ENCODE data around the gene CALHM5. TPM values are rescaled to one million over a fixed set of nuclear protein-coding genes. Genes with fewer than 3 reads are reported as not detected.

The CALHM5 gene, protein sequence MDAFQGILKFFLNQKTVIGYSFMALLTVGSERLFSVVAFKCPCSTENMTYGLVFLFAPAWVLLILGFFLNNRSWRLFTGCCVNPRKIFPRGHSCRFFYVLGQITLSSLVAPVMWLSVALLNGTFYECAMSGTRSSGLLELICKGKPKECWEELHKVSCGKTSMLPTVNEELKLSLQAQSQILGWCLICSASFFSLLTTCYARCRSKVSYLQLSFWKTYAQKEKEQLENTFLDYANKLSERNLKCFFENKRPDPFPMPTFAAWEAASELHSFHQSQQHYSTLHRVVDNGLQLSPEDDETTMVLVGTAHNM
- under 0.01 TPM for polyA plus RNA-seq (2013)

DNA sequence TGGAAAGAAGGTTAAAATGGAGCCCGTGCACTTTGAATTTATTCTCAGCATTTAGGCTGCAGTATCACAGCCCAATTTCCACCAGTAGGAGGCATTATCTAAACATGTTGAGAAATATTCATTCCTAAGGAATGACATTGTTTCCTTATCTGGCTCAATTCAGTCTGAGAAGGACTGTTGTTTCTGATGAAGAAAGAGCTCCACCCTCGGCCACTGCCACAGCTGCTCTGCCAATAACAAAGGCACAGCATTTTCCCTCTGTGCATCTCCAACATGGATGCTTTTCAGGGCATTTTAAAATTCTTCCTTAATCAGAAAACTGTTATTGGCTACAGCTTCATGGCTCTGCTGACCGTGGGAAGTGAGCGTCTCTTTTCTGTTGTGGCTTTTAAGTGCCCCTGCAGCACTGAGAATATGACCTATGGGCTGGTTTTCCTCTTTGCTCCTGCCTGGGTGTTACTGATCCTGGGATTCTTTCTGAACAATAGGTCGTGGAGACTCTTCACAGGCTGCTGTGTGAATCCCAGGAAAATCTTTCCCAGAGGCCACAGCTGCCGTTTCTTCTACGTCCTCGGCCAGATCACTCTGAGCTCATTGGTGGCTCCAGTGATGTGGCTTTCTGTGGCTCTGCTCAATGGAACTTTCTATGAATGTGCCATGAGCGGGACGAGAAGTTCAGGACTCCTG, at the start of gene CALHM5:
TSS of gene CALHM5 (plus strand) at position 216 of the 687 bp plus-strand sequence. CDS start at position 274, 58 bp downstream.
- H3K27ac ChIP-seq (ENCODE audit: insufficient read depth in 1 of 2, low read depth in 1 of 2, low read length in 2 of 2, poor library complexity in 1 of 2, severe bottlenecking in 2 of 2) = no peak within 1 kb of the TSS
- POLR2A ChIA-PET = no interaction called here
- no peak within 1 kb of the TSS for H3K4me3 ChIP-seq (ENCODE audit: control insufficient read depth in 1 of 7, extremely low read depth in 1 of 7, insufficient read depth in 4 of 7, low read depth in 2 of 7, low read length in 6 of 7)
- CTCF ChIA-PET = interaction anchor here (0.6 to 3.2 kb wide), 8 partner anchors 15 to 68 kb away, joined by 3 to 10 read pairs (median 4); no protein-coding TSS in a partner anchor
- peaks cover 0 to 7% (median 0%) of the 10 kb centered on the region in 5 experiments for H3K9me3 ChIP-seq (ENCODE audit: control extremely low read depth in 1 of 5, control insufficient read depth in 4 of 5, insufficient read depth in 2 of 5, low read depth in 1 of 5, low read length in 4 of 5)
- H3K27me3 ChIP-seq (replicated peaks in 2 of 5; ENCODE audit: control insufficient read depth in 4 of 5, insufficient read depth in 5 of 5, low read length in 4 of 5) = no peaks in the 10 kb centered on the region
- 93% methylated on average over 9 of the region's 10 CpGs for WGBS (ENCODE audit: insufficient coverage)
- no peak for DNase-seq
- H3K4me1 ChIP-seq (ENCODE audit: control extremely low read depth in 1 of 4, control insufficient read depth in 4 of 4, insufficient read depth in 4 of 4, low read length in 3 of 4) = peaks cover 0 to 3% (median 0%) of the 10 kb centered on the region in 4 experiments
- no peaks in the 10 kb centered on the region for H3K36me3 ChIP-seq (ENCODE audit: control insufficient read depth in 4 of 4, insufficient read depth in 4 of 4, low read length in 3 of 4)

DNA sequence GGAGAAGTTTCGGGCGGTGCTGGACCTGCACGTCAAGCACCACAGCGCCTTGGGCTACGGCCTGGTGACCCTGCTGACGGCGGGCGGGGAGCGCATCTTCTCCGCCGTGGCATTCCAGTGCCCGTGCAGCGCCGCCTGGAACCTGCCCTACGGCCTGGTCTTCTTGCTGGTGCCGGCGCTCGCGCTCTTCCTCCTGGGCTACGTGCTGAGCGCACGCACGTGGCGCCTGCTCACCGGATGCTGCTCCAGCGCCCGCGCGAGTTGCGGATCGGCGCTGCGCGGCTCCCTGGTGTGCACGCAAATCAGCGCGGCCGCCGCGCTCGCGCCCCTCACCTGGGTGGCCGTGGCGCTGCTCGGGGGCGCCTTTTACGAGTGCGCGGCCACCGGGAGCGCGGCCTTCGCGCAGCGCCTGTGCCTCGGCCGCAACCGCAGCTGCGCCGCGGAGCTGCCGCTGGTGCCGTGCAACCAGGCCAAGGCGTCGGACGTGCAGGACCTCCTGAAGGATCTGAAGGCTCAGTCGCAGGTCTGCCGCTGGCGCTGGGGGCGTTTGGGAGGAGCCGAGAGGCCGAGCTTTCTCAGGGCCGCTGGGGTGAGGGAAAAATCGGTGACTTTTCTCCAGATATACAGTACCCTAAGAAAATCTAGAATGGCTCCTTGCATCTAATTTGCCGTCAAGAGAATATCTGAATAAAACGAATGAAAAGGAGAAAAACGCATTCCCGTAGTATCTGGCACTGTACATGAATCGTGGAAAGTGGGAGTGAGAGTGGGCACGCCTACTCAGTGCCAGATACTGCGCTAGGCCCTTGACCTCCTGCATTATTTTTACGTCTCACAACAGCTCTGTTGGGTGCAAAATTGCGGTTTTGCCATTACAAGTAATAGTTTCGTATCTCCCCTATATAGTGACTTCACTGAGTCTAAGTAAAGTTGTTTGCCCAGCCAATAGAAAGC, 49.2 kb upstream of the CALHM5 start:
- ChIA-PET CTCF (interaction anchor here (1.0 to 1.4 kb wide), 4 partner anchors 16 to 71 kb away, joined by 3 to 5 read pairs (median 3); no protein-coding TSS in a partner anchor), POLR2A (no interaction called here)
- Histone ChIP-seq H3K9me3 (ENCODE audit: control extremely low read depth in 1 of 5, control insufficient read depth in 4 of 5, insufficient read depth in 2 of 5, low read depth in 1 of 5, low read length in 4 of 5) (no peaks in the 10 kb centered on the region), H3K4me3 (ENCODE audit: control insufficient read depth in 1 of 7, extremely low read depth in 1 of 7, insufficient read depth in 4 of 7, low read depth in 2 of 7, low read length in 6 of 7) (peak overlapping the region; percentile 47 to 82 (median 65)), H3K27ac (ENCODE audit: insufficient read depth in 1 of 2, low read depth in 1 of 2, low read length in 2 of 2, poor library complexity in 1 of 2, severe bottlenecking in 2 of 2) (peak overlapping the region; percentile 4 to 67), H3K4me1 (ENCODE audit: control extremely low read depth in 1 of 4, control insufficient read depth in 4 of 4, insufficient read depth in 4 of 4, low read length in 3 of 4) (peaks cover 27 to 69% (median 59%) of the 10 kb centered on the region in 4 experiments), H3K36me3 (ENCODE audit: control insufficient read depth in 4 of 4, insufficient read depth in 4 of 4, low read length in 3 of 4) (no peaks in the 10 kb centered on the region), H3K27me3 (replicated peaks in 2 of 5; ENCODE audit: control insufficient read depth in 4 of 5, insufficient read depth in 5 of 5, low read length in 4 of 5) (no peaks in the 10 kb centered on the region)
- 2% methylated on average over 80 of the region's 84 CpGs for WGBS (ENCODE audit: insufficient coverage)
- peak; percentile 72 to 86 (median 79) for DNase-seq

DNA sequence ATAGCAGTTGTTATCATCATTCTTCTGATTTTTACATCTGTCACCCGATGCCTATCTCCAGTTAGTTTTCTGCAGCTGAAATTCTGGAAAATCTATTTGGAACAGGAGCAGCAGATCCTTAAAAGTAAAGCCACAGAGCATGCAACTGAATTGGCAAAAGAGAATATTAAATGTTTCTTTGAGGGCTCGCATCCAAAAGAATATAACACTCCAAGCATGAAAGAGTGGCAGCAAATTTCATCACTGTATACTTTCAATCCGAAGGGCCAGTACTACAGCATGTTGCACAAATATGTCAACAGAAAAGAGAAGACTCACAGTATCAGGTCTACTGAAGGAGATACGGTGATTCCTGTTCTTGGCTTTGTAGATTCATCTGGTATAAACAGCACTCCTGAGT, 48.1 kb upstream of the CALHM5 start:
- H3K36me3 ChIP-seq (ENCODE audit: control insufficient read depth in 4 of 4, insufficient read depth in 4 of 4, low read length in 3 of 4) = no peaks in the 10 kb centered on the region
- no peaks in the 10 kb centered on the region for H3K27me3 ChIP-seq (replicated peaks in 2 of 5; ENCODE audit: control insufficient read depth in 4 of 5, insufficient read depth in 5 of 5, low read length in 4 of 5)
- peak overlapping the region in 6 of 7 experiments; percentile 9 to 82 (median 70) for H3K4me3 ChIP-seq (ENCODE audit: control insufficient read depth in 1 of 7, extremely low read depth in 1 of 7, insufficient read depth in 4 of 7, low read depth in 2 of 7, low read length in 6 of 7)
- H3K9me3 ChIP-seq (ENCODE audit: control extremely low read depth in 1 of 5, control insufficient read depth in 4 of 5, insufficient read depth in 2 of 5, low read depth in 1 of 5, low read length in 4 of 5) = no peaks in the 10 kb centered on the region
- 60% methylated on average over 1 of the region's 4 CpGs for WGBS (ENCODE audit: insufficient coverage)
- POLR2A ChIA-PET = no interaction called here
- peak overlapping the region; percentile 4 to 67 for H3K27ac ChIP-seq (ENCODE audit: insufficient read depth in 1 of 2, low read depth in 1 of 2, low read length in 2 of 2, poor library complexity in 1 of 2, severe bottlenecking in 2 of 2)
- CTCF ChIA-PET = interaction anchor here (1.1 to 2.1 kb wide), 2 partner anchors 9 to 12 kb away, joined by 4 to 7 read pairs; no protein-coding TSS in a partner anchor
- DNase-seq = no peak
- peaks cover 27 to 65% (median 60%) of the 10 kb centered on the region in 4 experiments for H3K4me1 ChIP-seq (ENCODE audit: control extremely low read depth in 1 of 4, control insufficient read depth in 4 of 4, insufficient read depth in 4 of 4, low read length in 3 of 4)

DNA sequence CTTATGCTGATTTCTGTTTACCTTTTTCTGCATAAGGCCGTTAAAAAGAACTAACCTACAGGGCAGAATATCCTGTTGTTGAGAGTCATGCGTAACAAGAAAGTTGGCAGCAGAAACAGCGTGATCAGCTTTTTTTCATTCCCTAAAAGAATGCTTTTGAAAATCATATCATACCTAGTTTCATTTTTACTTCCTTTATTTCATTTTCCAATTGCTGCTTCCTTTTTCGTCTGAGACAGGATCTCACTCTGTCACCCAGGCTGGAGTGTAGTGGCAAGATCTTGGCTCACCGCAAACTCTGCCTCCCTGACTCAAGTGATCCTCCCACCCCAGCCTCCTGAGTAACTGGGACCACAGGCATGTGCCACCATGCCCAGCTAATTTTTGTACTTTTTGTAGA, 46.2 kb upstream of the CALHM5 start:
- POLR2A ChIA-PET = no interaction called here
- 0% methylated on average over 2 of the region's 5 CpGs for WGBS (ENCODE audit: insufficient coverage)
- no peaks in the 10 kb centered on the region for H3K27me3 ChIP-seq (replicated peaks in 2 of 5; ENCODE audit: control insufficient read depth in 4 of 5, insufficient read depth in 5 of 5, low read length in 4 of 5)
- peak overlapping the region in 6 of 7 experiments; percentile 32 to 71 (median 43) for H3K4me3 ChIP-seq (ENCODE audit: control insufficient read depth in 1 of 7, extremely low read depth in 1 of 7, insufficient read depth in 4 of 7, low read depth in 2 of 7, low read length in 6 of 7)
- peak; percentile 80 to 94 (median 90) for DNase-seq
- peak overlapping the region; percentile 69 to 79 for H3K27ac ChIP-seq (ENCODE audit: insufficient read depth in 1 of 2, low read depth in 1 of 2, low read length in 2 of 2, poor library complexity in 1 of 2, severe bottlenecking in 2 of 2)
- H3K36me3 ChIP-seq (ENCODE audit: control insufficient read depth in 4 of 4, insufficient read depth in 4 of 4, low read length in 3 of 4) = no peaks in the 10 kb centered on the region
- CTCF ChIA-PET = interaction anchor here (1.6 to 2.1 kb wide), 2 partner anchors 14 to 197 kb away, joined by 3 to 7 read pairs; no protein-coding TSS in a partner anchor
- peaks cover 27 to 65% (median 61%) of the 10 kb centered on the region in 4 experiments for H3K4me1 ChIP-seq (ENCODE audit: control extremely low read depth in 1 of 4, control insufficient read depth in 4 of 4, insufficient read depth in 4 of 4, low read length in 3 of 4)
- peaks cover 0 to 4% (median 0%) of the 10 kb centered on the region in 5 experiments for H3K9me3 ChIP-seq (ENCODE audit: control extremely low read depth in 1 of 5, control insufficient read depth in 4 of 5, insufficient read depth in 2 of 5, low read depth in 1 of 5, low read length in 4 of 5)

DNA sequence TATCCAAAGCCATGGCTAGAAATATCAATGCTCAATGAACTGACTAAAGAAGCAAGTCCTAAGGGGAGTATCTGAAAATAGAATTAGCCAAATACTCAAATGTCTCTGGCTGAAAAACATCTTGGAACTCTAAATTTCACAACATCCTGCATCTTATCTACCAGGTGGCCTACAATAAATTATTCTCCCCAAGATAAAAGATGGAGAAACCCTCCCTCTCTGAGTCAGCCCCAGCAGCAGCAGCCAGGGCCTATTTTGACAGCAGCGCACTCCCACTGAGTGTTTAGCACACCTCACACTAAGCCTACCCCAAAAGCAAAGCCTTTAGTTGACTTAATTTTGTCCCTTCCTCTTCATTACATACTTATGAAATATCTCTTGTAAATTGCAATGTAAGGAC, 44.3 kb upstream of the CALHM5 start:
- H3K27me3 ChIP-seq (replicated peaks in 2 of 5; ENCODE audit: control insufficient read depth in 4 of 5, insufficient read depth in 5 of 5, low read length in 4 of 5) = no peaks in the 10 kb centered on the region
- H3K9me3 ChIP-seq (ENCODE audit: control extremely low read depth in 1 of 5, control insufficient read depth in 4 of 5, insufficient read depth in 2 of 5, low read depth in 1 of 5, low read length in 4 of 5) = peaks cover 0 to 4% (median 0%) of the 10 kb centered on the region in 5 experiments
- no peak for DNase-seq
- CTCF ChIA-PET = no interaction called here
- H3K36me3 ChIP-seq (ENCODE audit: control insufficient read depth in 4 of 4, insufficient read depth in 4 of 4, low read length in 3 of 4) = no peaks in the 10 kb centered on the region
- POLR2A ChIA-PET = no interaction called here
- H3K27ac ChIP-seq (ENCODE audit: insufficient read depth in 1 of 2, low read depth in 1 of 2, low read length in 2 of 2, poor library complexity in 1 of 2, severe bottlenecking in 2 of 2) = peak overlapping the region in 1 of 2 experiments; percentile 17
- peaks cover 32 to 63% (median 55%) of the 10 kb centered on the region in 4 experiments for H3K4me1 ChIP-seq (ENCODE audit: control extremely low read depth in 1 of 4, control insufficient read depth in 4 of 4, insufficient read depth in 4 of 4, low read length in 3 of 4)
- WGBS (ENCODE audit: insufficient coverage) = 100% methylated on average over 1 of the region's 1 CpG
- H3K4me3 ChIP-seq (ENCODE audit: control insufficient read depth in 1 of 7, extremely low read depth in 1 of 7, insufficient read depth in 4 of 7, low read depth in 2 of 7, low read length in 6 of 7) = no peak overlapping the region

DNA sequence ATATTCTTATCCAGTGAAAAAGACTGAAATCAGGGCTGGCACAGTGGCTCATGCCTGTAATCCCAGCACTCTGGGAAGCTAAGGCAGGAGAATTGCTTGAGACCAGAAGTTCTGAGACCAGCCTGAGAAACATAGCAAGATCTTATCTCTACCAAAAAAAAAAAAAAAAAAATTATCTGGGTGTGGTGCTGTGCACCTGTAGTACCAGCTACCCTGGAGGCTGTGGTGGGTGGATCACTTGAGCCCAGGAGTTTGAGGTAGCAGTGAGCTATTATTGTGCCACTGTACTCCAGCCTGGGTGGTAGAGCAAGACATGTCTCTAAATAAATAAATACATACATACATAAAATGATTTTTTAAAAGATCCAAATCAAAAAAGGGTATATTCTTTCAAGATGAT, 43.9 kb upstream of the CALHM5 start:
- ChIA-PET POLR2A (no interaction called here), CTCF (no interaction called here)
- DNase-seq = no peak
- Histone ChIP-seq H3K27ac (ENCODE audit: insufficient read depth in 1 of 2, low read depth in 1 of 2, low read length in 2 of 2, poor library complexity in 1 of 2, severe bottlenecking in 2 of 2) (no peak overlapping the region), H3K36me3 (ENCODE audit: control insufficient read depth in 4 of 4, insufficient read depth in 4 of 4, low read length in 3 of 4) (no peaks in the 10 kb centered on the region), H3K9me3 (ENCODE audit: control extremely low read depth in 1 of 5, control insufficient read depth in 4 of 5, insufficient read depth in 2 of 5, low read depth in 1 of 5, low read length in 4 of 5) (peaks cover 0 to 4% (median 0%) of the 10 kb centered on the region in 5 experiments), H3K4me3 (ENCODE audit: control insufficient read depth in 1 of 7, extremely low read depth in 1 of 7, insufficient read depth in 4 of 7, low read depth in 2 of 7, low read length in 6 of 7) (no peak overlapping the region), H3K27me3 (replicated peaks in 2 of 5; ENCODE audit: control insufficient read depth in 4 of 5, insufficient read depth in 5 of 5, low read length in 4 of 5) (no peaks in the 10 kb centered on the region), H3K4me1 (ENCODE audit: control extremely low read depth in 1 of 4, control insufficient read depth in 4 of 4, insufficient read depth in 4 of 4, low read length in 3 of 4) (peaks cover 32 to 59% (median 51%) of the 10 kb centered on the region in 4 experiments)
